HTR-8/SVneo (cell line): ENCODE measurements around the gene ZNF182.
"Not testable (repeated sequence)": the region's sequence is repeated elsewhere in the genome, so short reads cannot be mapped to it uniquely, and the experiment has no call there.

ENCODE experiments used
- DNase-seq: peaks from one replicate; pipeline ENCODE4 v3.0.0; 2011; ENCODE audit warnings: low spot score, mixed read lengths; ENCODE audit not compliant: insufficient read length
- FAIRE-seq: peaks from 2 replicates; lab custom pipeline; 2011; peaks lifted over from hg19 to GRCh38; lab: Jason Lieb, UNC

Gene ZNF182

DNA sequence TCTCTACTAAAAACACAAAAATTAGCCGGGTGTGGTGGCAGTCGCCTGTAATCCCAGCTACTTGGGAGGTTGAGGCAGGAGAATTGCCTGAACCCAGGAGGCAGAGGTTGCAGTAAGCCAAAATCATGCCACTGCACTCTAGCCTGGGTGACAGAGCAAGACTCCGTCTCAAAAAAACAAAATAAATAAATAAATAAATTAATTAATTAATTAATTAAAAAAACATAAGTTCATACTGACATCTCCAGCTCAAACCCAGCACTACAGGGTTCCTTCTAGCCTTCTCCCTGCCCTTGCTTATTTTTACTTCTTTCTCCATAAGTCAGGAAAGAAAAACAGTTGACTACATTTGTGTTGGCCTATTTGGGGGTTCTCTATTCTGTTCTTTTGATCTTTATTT lies 71.8 kb downstream of the ZNF182 start:
- not testable (repeated sequence) for FAIRE-seq

GRCh38 chrX:47927212-47927611 lies 76.6 kb downstream of the ZNF182 start:
- FAIRE-seq, result no peak
- DNase-seq, result no peak

More for the DNA sequence above, 71.8 kb downstream of the ZNF182 start:
- DNase-seq, result not testable (repeated sequence)
